OCI-LY7 (cell line): Measurements from ENCODE around the gene KCTD7. TPM values are rescaled to one million over a fixed set of nuclear protein-coding genes. Genes with fewer than 3 reads are reported as not detected.

Experiments used
- BruUV-seq: library from RNA; stranded (reverse); fragments of 400-500 nt; replicated peaks from 2 replicates; lab custom pipeline; 2021; lab: Mats Ljungman, UMichigan
- CTCF ChIA-PET: fragments of 300-600 bp; sonication (Branson Sonifier 250); formaldehyde crosslinking; loops from one replicate; lab custom pipeline; 2022; ENCODE audit warnings: antibody characterized with exemption; ENCODE audit not compliant: unreplicated experiment; lab: Charles Lee
- POLR2A ChIA-PET: fragments of 300-600 bp; sonication (Branson Sonifier 250); formaldehyde crosslinking; loops from one replicate; lab custom pipeline; 2022; ENCODE audit warnings: antibody characterized with exemption; lab: Charles Lee
- DNase-seq: peaks from one replicate; pipeline ENCODE4 v3.0.0-alpha.2; 2015; ENCODE audit warnings: low spot score
- H2AFZ ChIP-seq: fragments of 200-600 bp; sonication (generic), shearing (Covaris generic); 2 replicates; pipeline ENCODE4 v1.6.1; 2014; ENCODE audit warnings: mild to moderate bottlenecking, antibody characterized with exemption, low read length, moderate library complexity
- H3K27ac ChIP-seq: fragments of 200-600 bp; sonication (generic); 2 replicates; pipeline ENCODE4 v1.5.1; 2014; ENCODE audit warnings: mixed run types, low read depth, mild to moderate bottlenecking, moderate library complexity, low read length, inconsistent platforms; ENCODE audit not compliant: poor library complexity, severe bottlenecking
- H3K36me3 ChIP-seq: fragments of 200-600 bp; sonication (generic); 2 replicates; pipeline ENCODE4 v1.6.1; 2014; ENCODE audit warnings: mild to moderate bottlenecking, antibody characterized with exemption, low read length, moderate library complexity, mixed read lengths; ENCODE audit not compliant: insufficient read depth
- H3K4me1 ChIP-seq: fragments of 200-600 bp; sonication (generic); 2 replicates; pipeline ENCODE4 v1.5.1; 2014; ENCODE audit warnings: mild to moderate bottlenecking, low read length; ENCODE audit not compliant: insufficient read depth, poor library complexity, severe bottlenecking
- H3K4me2 ChIP-seq: fragments of 200-600 bp; sonication (generic); 2 replicates; pipeline ENCODE4 v1.6.1; 2014; ENCODE audit warnings: mild to moderate bottlenecking, low read length
- H3K4me3 ChIP-seq: fragments of 200-600 bp; sonication (generic); 2 replicates; pipeline ENCODE4 v1.5.1; 2014; ENCODE audit warnings: mild to moderate bottlenecking, low read depth, low read length; ENCODE audit not compliant: poor library complexity, severe bottlenecking
- H3K79me2 ChIP-seq: fragments of 200-600 bp; sonication (generic); 2 replicates; pipeline ENCODE4 v1.6.1; 2016; ENCODE audit warnings: low read depth, mild to moderate bottlenecking, low read length, moderate library complexity, mixed read lengths; ENCODE audit not compliant: insufficient read depth
- H3K9me2 ChIP-seq: fragments of 200-600 bp; sonication (generic); 2 replicates; pipeline ENCODE4 v1.6.1; 2016; ENCODE audit warnings: mild to moderate bottlenecking, low read length, mixed read lengths; ENCODE audit not compliant: insufficient read depth
- H3K9me3 ChIP-seq: fragments of 200-600 bp; sonication (generic); 2 replicates; pipeline ENCODE4 v1.6.1; 2014; ENCODE audit warnings: mild to moderate bottlenecking, mixed run types, low read length, mixed read lengths
- H4K20me1 ChIP-seq: fragments of 200-600 bp; sonication (generic); 2 replicates; pipeline ENCODE4 v1.6.1; 2014; ENCODE audit warnings: mild to moderate bottlenecking, antibody characterized with exemption, low read length, moderate library complexity, mixed read lengths; ENCODE audit not compliant: insufficient read depth
- CTCF ChIP-seq: fragments of 200-600 bp; sonication (generic); conservative IDR thresholded peaks from 2 replicates; pipeline ENCODE4 v1.5.1; 2014; ENCODE audit warnings: mild to moderate bottlenecking, antibody characterized with exemption, low read length, moderate library complexity, mixed read lengths
- EZH2phosphoT487 ChIP-seq: fragments of 200-600 bp; sonication (generic); IDR thresholded peaks from 2 replicates; pipeline ENCODE4 v1.6.1; 2018; ENCODE audit warnings: low read depth, borderline replicate concordance, mild to moderate bottlenecking, mixed run types, antibody characterized with exemption, low read length, moderate library complexity, mixed read lengths
- intact Hi-C: fragments of 100-400 bp; cut with micrococcal nuclease; formaldehyde crosslinking; loops from one replicate; pipeline ENCODE4 v1.10.0; 2022; ENCODE audit not compliant: unreplicated experiment
- total RNA-seq, 2 experiments: library from RNA; depleted of rRNA in 1 of 2; stranded (reverse); fragments of >200 nt in 1 of 2; shearing (Covaris generic) in 1 of 2; gene quantifications; 2 replicates each; pipeline ENCODE4 v1.2.3, GENCODE V29; 2014 to 2022

The KCTD7 gene
- total RNA-seq, 2 experiments from 2014 or later: 40.5 to 41.8 TPM

- no peak for DNase-seq
- ChIA-PET POLR2A (interaction anchor here (0.5 to 4.5 kb wide), 4 partner anchors 7 to 547 kb away, joined by 3 to 20 read pairs (median 4); no protein-coding TSS in a partner anchor), CTCF (no interaction called here)
- H3K4me2 ChIP-seq: no peak overlapping the region
- H3K36me3 ChIP-seq: peaks cover 92% of the 10 kb centered on the region
- H3K4me1 ChIP-seq: peaks cover 27% of the 10 kb centered on the region
- no peaks in the 10 kb centered on the region for H3K9me2 ChIP-seq
- TF ChIP-seq EZH2phosphoT487 (no peak), CTCF (no peak)
- no peaks in the 10 kb centered on the region for H4K20me1 ChIP-seq
- H3K27ac ChIP-seq: no peak overlapping the region
- H3K79me2 ChIP-seq: no peaks in the 10 kb centered on the region
- no peaks in the 10 kb centered on the region for H3K9me3 ChIP-seq
- H2AFZ ChIP-seq: no peak overlapping the region
- H3K4me3 ChIP-seq: no peak overlapping the region
- intact Hi-C loops: no loop called here
- no TSS peak for BruUV-seq
Observed at GRCh38 chr7:66640802-66641525, 12.3 kb downstream of the KCTD7 start.

GRCh38 chr7:66641526-66641871 is 12.8 kb downstream of the KCTD7 start:
- Histone ChIP-seq H3K36me3 (peaks cover 92% of the 10 kb centered on the region), H4K20me1 (no peaks in the 10 kb centered on the region), H2AFZ (no peak overlapping the region), H3K4me3 (no peak overlapping the region), H3K27ac (no peak overlapping the region), H3K4me1 (peaks cover 25% of the 10 kb centered on the region), H3K4me2 (no peak overlapping the region), H3K9me2 (no peaks in the 10 kb centered on the region), H3K9me3 (no peaks in the 10 kb centered on the region), H3K79me2 (no peaks in the 10 kb centered on the region)
- POLR2A ChIA-PET: interaction anchor here (0.5 to 4.5 kb wide), 5 partner anchors 8 to 547 kb away, joined by 3 to 20 read pairs (median 3); no protein-coding TSS in a partner anchor
- no TSS peak for BruUV-seq
- no peak for DNase-seq
- CTCF ChIA-PET: no interaction called here
- TF ChIP-seq CTCF: no peak
- no peak for TF ChIP-seq EZH2phosphoT487
- intact Hi-C loops: no loop called here

- H4K20me1 ChIP-seq: no peaks in the 10 kb centered on the region
- no peaks in the 10 kb centered on the region for H3K9me3 ChIP-seq
- peaks cover 25% of the 10 kb centered on the region for H3K4me1 ChIP-seq
- peak overlapping the region; percentile 19 for H3K27ac ChIP-seq
- DNase-seq: peak; percentile 24
- peaks cover 93% of the 10 kb centered on the region for H3K36me3 ChIP-seq
- peak overlapping the region; percentile 55 for H3K4me2 ChIP-seq
- intact Hi-C loops: no loop called here
- POLR2A ChIA-PET: interaction anchor here (0.5 to 4.5 kb wide), 6 partner anchors 8 to 352 kb away, joined by 3 to 20 read pairs (median 3); no protein-coding TSS in a partner anchor
- no peaks in the 10 kb centered on the region for H3K9me2 ChIP-seq
- BruUV-seq: TSS peak; percentile 41
- no peak for TF ChIP-seq EZH2phosphoT487
- no peak overlapping the region for H3K4me3 ChIP-seq
- CTCF ChIA-PET: no interaction called here
- H3K79me2 ChIP-seq: no peaks in the 10 kb centered on the region
- no peak overlapping the region for H2AFZ ChIP-seq
Observed at GRCh38 chr7:66642186-66642585, 13.5 kb downstream of the KCTD7 start.
